Measurements from ENCODE around the gene PIK3C2G. TPM values are rescaled to one million over a fixed set of nuclear protein-coding genes. Genes with fewer than 3 reads are reported as not detected.

PIK3C2G gene
- total and polyA plus RNA-seq, 2 donors from 2014 or later = 4.4 to 5.8 TPM

DNA sequence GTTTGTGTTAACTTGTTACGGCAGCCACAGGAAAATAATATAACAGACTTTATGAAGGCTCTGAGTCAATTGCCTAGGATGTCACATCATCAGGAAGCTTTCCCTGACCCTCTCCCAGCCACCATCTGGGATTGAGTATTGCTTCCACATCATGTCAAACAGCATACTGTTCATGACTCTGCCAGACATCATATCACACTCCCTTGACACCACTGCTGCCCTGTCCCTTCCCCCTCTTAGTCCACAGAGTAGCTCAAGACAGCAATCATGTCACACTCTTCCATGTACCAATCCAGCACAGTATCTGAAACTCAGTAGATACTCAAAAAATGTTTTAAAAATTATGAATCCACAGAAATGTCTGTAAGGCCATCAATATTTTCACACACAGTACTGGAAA, 168.0 kb downstream of the PIK3C2G start:
- no peaks in the 10 kb centered on the region for H3K4me1 ChIP-seq (ENCODE audit: control insufficient read depth in 2 of 3, insufficient read depth in 2 of 3, low read depth in 1 of 3, low read length in 3 of 3)
- no peaks in the 10 kb centered on the region for H3K27me3 ChIP-seq (ENCODE audit: control insufficient read depth, insufficient read depth, low read length)
- H3K4me3 ChIP-seq (ENCODE audit: low read length in 3 of 3) = no peak overlapping the region
- FAIRE-seq = no peak
- no peak overlapping the region for H3K9ac ChIP-seq (ENCODE audit: low read length in 3 of 3)
- intact Hi-C loops (cut with DNase I) = no loop called here
- no peak overlapping the region for H3K27ac ChIP-seq (ENCODE audit: low read depth in 2 of 2, low read length in 2 of 2)
- TF ChIP-seq, protein P1, sequence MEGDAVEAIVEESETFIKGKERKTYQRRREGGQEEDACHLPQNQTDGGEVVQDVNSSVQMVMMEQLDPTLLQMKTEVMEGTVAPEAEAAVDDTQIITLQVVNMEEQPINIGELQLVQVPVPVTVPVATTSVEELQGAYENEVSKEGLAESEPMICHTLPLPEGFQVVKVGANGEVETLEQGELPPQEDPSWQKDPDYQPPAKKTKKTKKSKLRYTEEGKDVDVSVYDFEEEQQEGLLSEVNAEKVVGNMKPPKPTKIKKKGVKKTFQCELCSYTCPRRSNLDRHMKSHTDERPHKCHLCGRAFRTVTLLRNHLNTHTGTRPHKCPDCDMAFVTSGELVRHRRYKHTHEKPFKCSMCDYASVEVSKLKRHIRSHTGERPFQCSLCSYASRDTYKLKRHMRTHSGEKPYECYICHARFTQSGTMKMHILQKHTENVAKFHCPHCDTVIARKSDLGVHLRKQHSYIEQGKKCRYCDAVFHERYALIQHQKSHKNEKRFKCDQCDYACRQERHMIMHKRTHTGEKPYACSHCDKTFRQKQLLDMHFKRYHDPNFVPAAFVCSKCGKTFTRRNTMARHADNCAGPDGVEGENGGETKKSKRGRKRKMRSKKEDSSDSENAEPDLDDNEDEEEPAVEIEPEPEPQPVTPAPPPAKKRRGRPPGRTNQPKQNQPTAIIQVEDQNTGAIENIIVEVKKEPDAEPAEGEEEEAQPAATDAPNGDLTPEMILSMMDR (IDR thresholded peaks at IDR 0.05; ENCODE audit: borderline replicate concordance, extremely low read depth, insufficient read depth) = no peak
- H3K36me3 ChIP-seq (ENCODE audit: control insufficient read depth in 2 of 3, insufficient read depth in 3 of 3, low read length in 3 of 3) = no peaks in the 10 kb centered on the region
- no peaks in the 10 kb centered on the region for H3K9me3 ChIP-seq (ENCODE audit: control insufficient read depth in 2 of 3, insufficient read depth in 1 of 3, low read length in 3 of 3)
- no peak for DNase-seq

DNA sequence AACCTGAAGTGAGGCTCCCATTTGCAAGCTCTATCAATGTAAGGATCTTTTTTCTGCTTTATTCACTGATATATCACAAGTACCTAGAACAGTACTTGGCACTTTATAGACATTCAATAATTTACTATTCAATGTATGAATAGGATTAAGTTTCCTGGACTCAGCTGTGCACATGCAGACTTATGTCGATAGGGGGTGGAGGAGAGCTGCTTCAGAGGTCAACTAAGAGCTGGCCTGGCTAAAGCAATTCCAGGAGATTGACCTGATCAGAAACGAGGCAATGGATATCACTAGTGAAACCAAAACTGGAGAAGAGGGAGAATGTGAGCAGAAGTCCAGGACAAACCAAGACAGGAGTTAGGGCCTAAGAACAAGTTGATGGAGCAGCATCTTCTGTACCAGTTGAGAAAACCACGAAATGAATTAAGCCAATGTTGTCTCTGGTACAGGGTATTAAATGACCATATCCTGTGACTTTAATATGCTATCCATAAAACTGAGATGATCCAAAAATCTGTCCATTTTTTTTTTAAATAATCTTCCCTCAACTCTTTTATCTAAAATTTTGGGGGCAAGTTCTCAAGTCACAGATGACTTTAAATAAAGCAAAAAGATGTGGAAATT, 169.2 kb downstream of the PIK3C2G start:
- no peaks in the 10 kb centered on the region for H3K36me3 ChIP-seq (ENCODE audit: control insufficient read depth in 2 of 3, insufficient read depth in 3 of 3, low read length in 3 of 3)
- H3K4me1 ChIP-seq (ENCODE audit: control insufficient read depth in 2 of 3, insufficient read depth in 2 of 3, low read depth in 1 of 3, low read length in 3 of 3) = no peaks in the 10 kb centered on the region
- H3K27me3 ChIP-seq (ENCODE audit: control insufficient read depth, insufficient read depth, low read length) = no peaks in the 10 kb centered on the region
- DNase-seq (peak in 4 of 5 donors; percentile 31 to 59 (median 43)), FAIRE-seq (peak; percentile 76)
- TF ChIP-seq, protein P1 (IDR thresholded peaks at IDR 0.05; ENCODE audit: borderline replicate concordance, extremely low read depth, insufficient read depth) = peak; percentile 76
- no peak overlapping the region for H3K9ac ChIP-seq (ENCODE audit: low read length in 3 of 3)
- no peak overlapping the region for H3K4me3 ChIP-seq (ENCODE audit: low read length in 3 of 3)
- intact Hi-C loops (cut with DNase I) = no loop called here
- H3K9me3 ChIP-seq (ENCODE audit: control insufficient read depth in 2 of 3, insufficient read depth in 1 of 3, low read length in 3 of 3) = no peaks in the 10 kb centered on the region
- no peak overlapping the region for H3K27ac ChIP-seq (ENCODE audit: low read depth in 2 of 2, low read length in 2 of 2)

DNA sequence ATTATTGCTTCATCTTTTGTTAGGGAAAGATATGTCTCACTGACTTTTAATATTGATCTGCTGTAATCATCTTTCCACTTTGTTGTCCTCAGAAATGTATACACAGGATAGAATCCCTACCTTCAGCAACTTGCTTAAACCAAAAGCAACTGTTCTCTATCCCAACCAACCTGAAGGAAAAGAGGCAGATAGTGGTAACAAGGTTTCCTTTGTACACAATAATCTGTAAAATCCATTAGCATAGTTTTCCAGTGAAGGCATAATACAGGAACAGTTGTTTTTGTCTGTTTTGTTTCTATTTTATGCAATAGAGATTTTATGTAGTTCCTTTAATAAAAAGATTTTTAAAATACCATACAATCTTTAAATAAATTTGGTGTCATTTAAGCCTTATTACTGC, 170.5 kb downstream of the PIK3C2G start:
- intact Hi-C loops (cut with DNase I) = no loop called here
- Histone ChIP-seq H3K9me3 (ENCODE audit: control insufficient read depth in 2 of 3, insufficient read depth in 1 of 3, low read length in 3 of 3) (no peaks in the 10 kb centered on the region), H3K27me3 (ENCODE audit: control insufficient read depth, insufficient read depth, low read length) (no peaks in the 10 kb centered on the region), H3K4me1 (ENCODE audit: control insufficient read depth in 2 of 3, insufficient read depth in 2 of 3, low read depth in 1 of 3, low read length in 3 of 3) (no peaks in the 10 kb centered on the region), H3K4me3 (ENCODE audit: low read length in 3 of 3) (no peak overlapping the region), H3K9ac (ENCODE audit: low read length in 3 of 3) (no peak overlapping the region), H3K36me3 (ENCODE audit: control insufficient read depth in 2 of 3, insufficient read depth in 3 of 3, low read length in 3 of 3) (no peaks in the 10 kb centered on the region), H3K27ac (ENCODE audit: low read depth in 2 of 2, low read length in 2 of 2) (no peak overlapping the region)
- no peak for FAIRE-seq
- TF ChIP-seq, protein P1 (IDR thresholded peaks at IDR 0.05; ENCODE audit: borderline replicate concordance, extremely low read depth, insufficient read depth) = no peak
- DNase-seq = no peak

DNA sequence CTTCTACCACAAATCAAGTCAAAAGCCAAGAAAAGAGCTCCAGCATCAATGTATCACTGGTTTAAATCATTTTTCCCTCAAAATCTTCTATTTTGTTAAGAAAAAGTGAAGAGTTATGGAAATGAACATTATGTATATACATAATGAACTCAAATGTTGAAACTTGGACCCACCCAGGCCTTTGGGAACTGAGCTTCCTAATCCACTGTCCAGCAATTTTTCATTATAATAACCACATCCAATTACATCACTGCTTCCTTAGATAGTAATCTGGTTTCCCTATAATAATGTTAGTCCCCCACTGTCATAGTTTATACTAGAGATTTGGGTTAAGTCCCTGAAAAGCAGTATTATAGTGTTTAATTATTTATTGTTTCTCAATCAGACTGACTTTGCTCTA, 170.9 kb downstream of the PIK3C2G start:
- H3K36me3 ChIP-seq (ENCODE audit: control insufficient read depth in 2 of 3, insufficient read depth in 3 of 3, low read length in 3 of 3) = no peaks in the 10 kb centered on the region
- H3K9ac ChIP-seq (ENCODE audit: low read length in 3 of 3) = no peak overlapping the region
- no peak overlapping the region for H3K27ac ChIP-seq (ENCODE audit: low read depth in 2 of 2, low read length in 2 of 2)
- FAIRE-seq (no peak), DNase-seq (no peak)
- TF ChIP-seq, protein P1 (IDR thresholded peaks at IDR 0.05; ENCODE audit: borderline replicate concordance, extremely low read depth, insufficient read depth) = no peak
- no peaks in the 10 kb centered on the region for H3K4me1 ChIP-seq (ENCODE audit: control insufficient read depth in 2 of 3, insufficient read depth in 2 of 3, low read depth in 1 of 3, low read length in 3 of 3)
- no peaks in the 10 kb centered on the region for H3K27me3 ChIP-seq (ENCODE audit: control insufficient read depth, insufficient read depth, low read length)
- H3K4me3 ChIP-seq (ENCODE audit: low read length in 3 of 3) = no peak overlapping the region
- no peaks in the 10 kb centered on the region for H3K9me3 ChIP-seq (ENCODE audit: control insufficient read depth in 2 of 3, insufficient read depth in 1 of 3, low read length in 3 of 3)
- intact Hi-C loops (cut with DNase I) = no loop called here

All from kidney (tissue), 14 donors.